ENCODE data around the gene RAPGEF5. TPM values are rescaled to one million over a fixed set of nuclear protein-coding genes. Genes with fewer than 3 reads are reported as not detected.
A peak's percentile ranks its signal among the peaks of the same experiment; 100 is the strongest.

The RAPGEF5 gene
- total RNA-seq, 1 experiment from 2014 or later = 15.6 TPM

DNA sequence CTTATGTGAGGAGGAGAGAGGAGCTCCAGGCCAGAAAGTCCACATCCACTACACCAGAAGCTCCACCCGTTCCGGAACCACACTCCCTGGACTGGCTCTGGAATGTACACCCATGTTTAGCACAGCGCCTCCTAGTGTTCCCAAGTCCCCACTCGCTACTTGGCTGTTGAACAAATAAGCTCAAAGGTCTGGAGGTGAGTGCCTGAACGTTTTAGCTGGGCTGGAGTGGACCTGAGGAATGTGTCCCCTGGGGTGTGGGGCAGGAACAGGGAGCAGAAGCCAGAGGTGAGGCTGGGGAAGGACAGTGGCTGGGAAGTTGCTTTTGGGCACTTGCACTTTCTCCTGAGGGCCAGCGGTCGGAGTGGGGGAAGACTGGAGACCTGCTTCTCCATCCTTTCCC lies 247.2 kb downstream of the RAPGEF5 start:
- Histone ChIP-seq H3K9me2 (ENCODE audit: insufficient read depth) (no peaks in the 10 kb centered on the region), H4K20me1 (ENCODE audit: insufficient read depth) (no peaks in the 10 kb centered on the region), H3K4me2 (ENCODE audit: low read length) (no peak overlapping the region), H3K79me2 (ENCODE audit: insufficient read depth, low read length) (no peaks in the 10 kb centered on the region), H3K9me3 (ENCODE audit: control insufficient read depth in 1 of 2, insufficient read depth in 1 of 2, low read depth in 1 of 2, low read length in 2 of 2) (no peaks in the 10 kb centered on the region), H3K36me3 (ENCODE audit: control insufficient read depth in 1 of 2, insufficient read depth in 2 of 2, low read length in 2 of 2) (no peaks in the 10 kb centered on the region), H3K4me3 (replicated peaks in 1 of 2; ENCODE audit: low read depth in 1 of 2, low read length in 2 of 2) (no peak overlapping the region), H3K4me1 (ENCODE audit: control insufficient read depth in 1 of 2, insufficient read depth in 2 of 2, low read length in 2 of 2) (no peaks in the 10 kb centered on the region), H3K27me3 (ENCODE audit: insufficient read depth, low read length) (no peaks in the 10 kb centered on the region), H3K27ac (ENCODE audit: low read depth, low read length) (no peak overlapping the region), H3K9ac (ENCODE audit: low read length) (no peak overlapping the region), H2AFZ (ENCODE audit: low read depth, low read length, poor library complexity, severe bottlenecking) (no peak overlapping the region)
- DNase-seq (ENCODE audit: low read depth, low spot score) = peak; percentile 6
- intact Hi-C loops (cut with micrococcal nuclease) = loop anchor here (1.0 to 10.0 kb wide), 5 partner anchors 188 to 955 kb away; partner anchors contain the start of gene STEAP1B
- ChIA-PET POLR2A (no interaction called here), RAD21 (ENCODE audit: low non-redundant PET in 1 of 2, low total read pairs in 2 of 2, uncharacterized antibody in 2 of 2, unreplicated experiment in 2 of 2) (interaction anchor here in 1 of 2 experiments (0.8 kb wide), 1 partner anchor 13 kb away, joined by 3 read pairs; no protein-coding TSS in a partner anchor), CTCF (interaction anchor here (0.6 to 2.6 kb wide), 10 partner anchors 8 to 391 kb away, joined by 3 to 20 read pairs (median 4); partner anchors contain the start of gene STEAP1B)
- no TSS peak for BruUV-seq (replicated peaks)
- peak; percentile 67 for ATAC-seq
- TF ChIP-seq, protein P1, sequence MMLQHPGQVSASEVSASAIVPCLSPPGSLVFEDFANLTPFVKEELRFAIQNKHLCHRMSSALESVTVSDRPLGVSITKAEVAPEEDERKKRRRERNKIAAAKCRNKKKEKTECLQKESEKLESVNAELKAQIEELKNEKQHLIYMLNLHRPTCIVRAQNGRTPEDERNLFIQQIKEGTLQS (IDR thresholded peaks at IDR 0.05) = no peak
- TF ChIP-seq TCF7L2 (IDR thresholded peaks at IDR 0.05; ENCODE audit: borderline replicate concordance, extremely low read depth, insufficient read depth, insufficient read length) (no peak), RAD21 (IDR thresholded peaks at IDR 0.05; ENCODE audit: low read depth) (no peak)
- TF ChIP-seq, protein P2, sequence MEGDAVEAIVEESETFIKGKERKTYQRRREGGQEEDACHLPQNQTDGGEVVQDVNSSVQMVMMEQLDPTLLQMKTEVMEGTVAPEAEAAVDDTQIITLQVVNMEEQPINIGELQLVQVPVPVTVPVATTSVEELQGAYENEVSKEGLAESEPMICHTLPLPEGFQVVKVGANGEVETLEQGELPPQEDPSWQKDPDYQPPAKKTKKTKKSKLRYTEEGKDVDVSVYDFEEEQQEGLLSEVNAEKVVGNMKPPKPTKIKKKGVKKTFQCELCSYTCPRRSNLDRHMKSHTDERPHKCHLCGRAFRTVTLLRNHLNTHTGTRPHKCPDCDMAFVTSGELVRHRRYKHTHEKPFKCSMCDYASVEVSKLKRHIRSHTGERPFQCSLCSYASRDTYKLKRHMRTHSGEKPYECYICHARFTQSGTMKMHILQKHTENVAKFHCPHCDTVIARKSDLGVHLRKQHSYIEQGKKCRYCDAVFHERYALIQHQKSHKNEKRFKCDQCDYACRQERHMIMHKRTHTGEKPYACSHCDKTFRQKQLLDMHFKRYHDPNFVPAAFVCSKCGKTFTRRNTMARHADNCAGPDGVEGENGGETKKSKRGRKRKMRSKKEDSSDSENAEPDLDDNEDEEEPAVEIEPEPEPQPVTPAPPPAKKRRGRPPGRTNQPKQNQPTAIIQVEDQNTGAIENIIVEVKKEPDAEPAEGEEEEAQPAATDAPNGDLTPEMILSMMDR (IDR thresholded peaks at IDR 0.05 in 2 of 3, conservative IDR thresholded peaks at IDR 0.05 in 1 of 3; ENCODE audit: borderline replicate concordance in 1 of 3, insufficient read depth in 1 of 3, low read depth in 2 of 3, low read length in 2 of 3) = peak in 2 of 3 experiments; percentile 31 to 44; a peak in 4 of 6 replicates

DNA sequence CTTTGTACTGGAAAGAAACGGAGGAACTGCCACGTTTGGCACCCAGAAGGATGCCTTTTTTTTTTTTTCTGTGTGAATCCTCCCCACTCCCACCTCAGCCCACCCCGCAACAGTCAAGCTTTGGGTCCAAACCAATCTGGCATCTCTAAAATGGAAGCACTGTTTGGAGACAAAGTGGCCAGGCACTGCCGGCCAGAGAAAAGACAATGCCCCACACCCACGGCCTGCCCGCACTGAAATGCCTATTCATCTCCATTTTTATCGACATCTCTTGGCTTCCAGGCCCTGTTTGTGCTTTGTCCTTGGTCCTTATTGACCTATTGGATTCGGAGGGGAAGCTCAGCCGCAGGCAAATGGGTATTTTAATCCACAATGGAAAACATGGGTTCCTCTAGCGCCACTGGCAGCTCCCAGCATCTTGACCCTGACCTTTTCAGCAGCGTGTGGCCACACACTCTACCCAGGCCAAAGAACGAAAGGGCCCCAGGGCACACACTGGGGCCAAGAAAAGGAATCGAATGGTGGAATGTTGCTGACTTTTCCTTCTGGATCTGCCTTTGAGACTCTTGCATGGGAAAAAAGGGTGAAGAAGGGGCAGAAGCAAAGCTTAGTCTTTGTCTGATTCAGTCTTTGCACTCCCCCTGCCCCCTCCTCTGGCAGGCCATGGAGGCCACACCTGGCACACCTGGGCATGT lies 248.7 kb downstream of the RAPGEF5 start:
- DNase-seq (ENCODE audit: low read depth, low spot score) (no peak), ATAC-seq (no peak)
- ChIA-PET POLR2A (interaction anchor here (0.6 kb wide), 1 partner anchor 1125 kb away, joined by 3 read pairs; no protein-coding TSS in a partner anchor), CTCF (no interaction called here), RAD21 (ENCODE audit: low non-redundant PET in 1 of 2, low total read pairs in 2 of 2, uncharacterized antibody in 2 of 2, unreplicated experiment in 2 of 2) (no interaction called here)
- H3K4me1 ChIP-seq (ENCODE audit: control insufficient read depth in 1 of 2, insufficient read depth in 2 of 2, low read length in 2 of 2) = peaks cover 0 to 3% of the 10 kb centered on the region in 2 experiments; a peak in 2 of 4 replicates
- H3K4me2 ChIP-seq (ENCODE audit: low read length) = no peak overlapping the region
- no peak overlapping the region for H3K27ac ChIP-seq (ENCODE audit: low read depth, low read length)
- no peaks in the 10 kb centered on the region for H3K27me3 ChIP-seq (ENCODE audit: insufficient read depth, low read length)
- no peak overlapping the region for H3K9ac ChIP-seq (ENCODE audit: low read length)
- H3K9me3 ChIP-seq (ENCODE audit: control insufficient read depth in 1 of 2, insufficient read depth in 1 of 2, low read depth in 1 of 2, low read length in 2 of 2) = no peaks in the 10 kb centered on the region
- H3K79me2 ChIP-seq (ENCODE audit: insufficient read depth, low read length) = no peaks in the 10 kb centered on the region
- intact Hi-C loops (cut with micrococcal nuclease) = loop anchor here (10.0 kb wide), 1 partner anchor 957 kb away; no protein-coding TSS in a partner anchor
- H2AFZ ChIP-seq (ENCODE audit: low read depth, low read length, poor library complexity, severe bottlenecking) = no peak overlapping the region
- no TSS peak for BruUV-seq (replicated peaks)
- H4K20me1 ChIP-seq (ENCODE audit: insufficient read depth) = no peaks in the 10 kb centered on the region
- H3K36me3 ChIP-seq (ENCODE audit: control insufficient read depth in 1 of 2, insufficient read depth in 2 of 2, low read length in 2 of 2) = no peaks in the 10 kb centered on the region
- no peaks in the 10 kb centered on the region for H3K9me2 ChIP-seq (ENCODE audit: insufficient read depth)
- no peak overlapping the region for H3K4me3 ChIP-seq (replicated peaks in 1 of 2; ENCODE audit: low read depth in 1 of 2, low read length in 2 of 2)
- no peak for TF ChIP-seq EGR1 (IDR thresholded peaks at IDR 0.05; ENCODE audit: low read depth)
- TF ChIP-seq, protein P2 (IDR thresholded peaks at IDR 0.05 in 2 of 3, conservative IDR thresholded peaks at IDR 0.05 in 1 of 3; ENCODE audit: borderline replicate concordance in 1 of 3, insufficient read depth in 1 of 3, low read depth in 2 of 3, low read length in 2 of 3) = no peak
- TF ChIP-seq YY1 (IDR thresholded peaks at IDR 0.05; ENCODE audit: extremely low read depth, insufficient replicate concordance, low read depth, low read length) = no peak
- no peak for TF ChIP-seq ZFX (IDR thresholded peaks at IDR 0.05)
- no peak for TF ChIP-seq SP1 (IDR thresholded peaks at IDR 0.05; ENCODE audit: low read depth)
- TF ChIP-seq EZH2phosphoT487 (IDR thresholded peaks at IDR 0.05; ENCODE audit: borderline replicate concordance) = no peak
- TF ChIP-seq, protein P1 (IDR thresholded peaks at IDR 0.05) = no peak
- no peak for TF ChIP-seq CEBPB (IDR thresholded peaks at IDR 0.05; ENCODE audit: low read depth)
- TF ChIP-seq ELF1 (IDR thresholded peaks at IDR 0.05; ENCODE audit: borderline replicate concordance, low read depth) = no peak
- no peak for TF ChIP-seq SRF (IDR thresholded peaks at IDR 0.05; ENCODE audit: low read depth)
- TF ChIP-seq TCF7L2 (IDR thresholded peaks at IDR 0.05; ENCODE audit: borderline replicate concordance, extremely low read depth, insufficient read depth, insufficient read length) = no peak
- no peak for TF ChIP-seq FOSL1 (IDR thresholded peaks at IDR 0.05; ENCODE audit: low read depth)
- TF ChIP-seq RAD21 (IDR thresholded peaks at IDR 0.05; ENCODE audit: low read depth) = no peak
